ENCODE measurements around the gene SH3YL1.

The SH3YL1 gene

GRCh38 chr2:257842-258241 is 6.0 kb downstream of the SH3YL1 start:
- DNase-seq: no peak

GRCh38 chr2:257429-257828 is 6.4 kb downstream of the SH3YL1 start:
- no peak for DNase-seq

GRCh38 chr2:256094-256493 is 7.7 kb downstream of the SH3YL1 start:
- no peak for DNase-seq

- no peak for DNase-seq
Observed at GRCh38 chr2:255195-255594, 8.6 kb downstream of the SH3YL1 start.

GRCh38 chr2:254241-254640 is 9.6 kb downstream of the SH3YL1 start:
- no peak for DNase-seq

- no peak for DNase-seq
Observed at GRCh38 chr2:253202-253638, 10.6 kb downstream of the SH3YL1 start.

- no peak for DNase-seq
Observed at GRCh38 chr2:252001-252602, 11.7 kb downstream of the SH3YL1 start.

GRCh38 chr2:249538-250042 is 14.2 kb downstream of the SH3YL1 start:
- DNase-seq: peak; percentile 10 to 24

- no peak for DNase-seq
Observed at GRCh38 chr2:248724-249123, 15.1 kb downstream of the SH3YL1 start.

GRCh38 chr2:246489-247144 is 17.2 kb downstream of the SH3YL1 start:
- DNase-seq: peak in 1 of 2 experiments; percentile 70

GRCh38 chr2:244547-244946 is 19.3 kb downstream of the SH3YL1 start:
- no peak for DNase-seq

- DNase-seq: no peak
Observed at GRCh38 chr2:238869-239268, 25.0 kb downstream of the SH3YL1 start.

GRCh38 chr2:238431-238830 is 25.4 kb downstream of the SH3YL1 start:
- no peak for DNase-seq

GRCh38 chr2:237878-238277 is 26.0 kb downstream of the SH3YL1 start:
- DNase-seq: no peak

- no peak for DNase-seq
Observed at GRCh38 chr2:236993-237539, 26.8 kb downstream of the SH3YL1 start.

GRCh38 chr2:234421-234820 is 29.4 kb downstream of the SH3YL1 start:
- no peak for DNase-seq

- DNase-seq: no peak
Observed at GRCh38 chr2:233030-233429, 30.8 kb downstream of the SH3YL1 start.

GRCh38 chr2:231521-232185 is 32.2 kb downstream of the SH3YL1 start:
- DNase-seq: no peak

GRCh38 chr2:228518-229278 is 35.1 kb downstream of the SH3YL1 start:
- no peak for DNase-seq

GRCh38 chr2:228115-228514 is 35.7 kb downstream of the SH3YL1 start:
- DNase-seq: no peak

- no peak for DNase-seq
Observed at GRCh38 chr2:223971-224760, 39.7 kb downstream of the SH3YL1 start.

- no peak for DNase-seq
Observed at GRCh38 chr2:223451-223850, 40.4 kb downstream of the SH3YL1 start.

Measured in NCI-H526 (cell line).